H9 (cell line): ENCODE measurements around the gene MRPL9. TPM values are rescaled to one million over a fixed set of nuclear protein-coding genes. Genes with fewer than 3 reads are reported as not detected.

ENCODE experiments used
- DNase-seq: peaks from one replicate; pipeline ENCODE4 v3.0.0-alpha.2; 2017
- H2AFZ ChIP-seq: one replicate; pipeline ENCODE4 v1.6.1; 2013; ENCODE audit warnings: mild to moderate bottlenecking, low read length, control low read depth, moderate library complexity
- H2AK5ac ChIP-seq: 2 replicates; pipeline ENCODE4 v1.6.1; 2013; ENCODE audit warnings: low read length, control low read depth, mixed read lengths; ENCODE audit not compliant: insufficient read length
- H2BK120ac ChIP-seq: one replicate; pipeline ENCODE4 v1.6.1; 2013; ENCODE audit warnings: low read depth, mild to moderate bottlenecking, low read length, control low read depth, inconsistent platforms; ENCODE audit not compliant: poor library complexity, severe bottlenecking
- H2BK12ac ChIP-seq: 2 replicates; pipeline ENCODE4 v1.6.1; 2013; ENCODE audit warnings: low read length, control low read depth, mixed read lengths, low read depth; ENCODE audit not compliant: insufficient read length
- H2BK15ac ChIP-seq: 2 replicates; pipeline ENCODE4 v1.6.1; 2013; ENCODE audit warnings: low read depth, low read length, control low read depth
- H2BK20ac ChIP-seq: one replicate; pipeline ENCODE4 v1.6.1; 2013; ENCODE audit warnings: low read depth, mild to moderate bottlenecking, low read length, control low read depth, inconsistent platforms; ENCODE audit not compliant: poor library complexity, severe bottlenecking
- H2BK5ac ChIP-seq: 2 replicates; pipeline ENCODE4 v1.6.1; 2013; ENCODE audit warnings: low read length, control low read depth, mixed read lengths; ENCODE audit not compliant: insufficient read length
- H3K14ac ChIP-seq: 2 replicates; pipeline ENCODE4 v1.6.1; 2013; ENCODE audit warnings: low read length, control low read depth; ENCODE audit not compliant: insufficient read depth
- H3K18ac ChIP-seq: 2 replicates; pipeline ENCODE4 v1.6.1; 2013; ENCODE audit warnings: low read depth, mild to moderate bottlenecking, mixed read lengths, low read length, control low read depth; ENCODE audit not compliant: insufficient read length
- H3K23ac ChIP-seq: 2 replicates; pipeline ENCODE4 v1.6.1; 2013; ENCODE audit warnings: low read length, control low read depth, mixed read lengths, low read depth; ENCODE audit not compliant: insufficient read length
- H3K23me2 ChIP-seq: 2 replicates; pipeline ENCODE4 v1.6.1; 2013; ENCODE audit warnings: low read depth, mild to moderate bottlenecking, mixed read lengths, low read length, control low read depth; ENCODE audit not compliant: insufficient read length, poor library complexity, severe bottlenecking
- H3K27ac ChIP-seq: 2 replicates; pipeline ENCODE4 v1.5.1; 2013; ENCODE audit warnings: low read length, control low read depth, mixed read lengths, low read depth; ENCODE audit not compliant: insufficient read length
- H3K27me3 ChIP-seq: 2 replicates; pipeline ENCODE4 v1.6.1; 2013; ENCODE audit warnings: low read length, control low read depth, inconsistent platforms; ENCODE audit not compliant: insufficient read depth
- H3K4ac ChIP-seq: 2 replicates; pipeline ENCODE4 v1.6.1; 2013; ENCODE audit warnings: low read depth, mild to moderate bottlenecking, control low read depth, inconsistent platforms, low read length, moderate library complexity
- H3K4me1 ChIP-seq: 2 replicates; pipeline ENCODE4 v1.6.1; 2013; ENCODE audit warnings: low read length, control low read depth, inconsistent platforms; ENCODE audit not compliant: insufficient read depth
- H3K4me2 ChIP-seq: 2 replicates; pipeline ENCODE4 v1.6.1; 2013; ENCODE audit warnings: low read length, control low read depth, mixed read lengths; ENCODE audit not compliant: insufficient read length, insufficient read depth
- H3K56ac ChIP-seq: 2 replicates; pipeline ENCODE4 v1.6.1; 2013; ENCODE audit warnings: low read depth, mild to moderate bottlenecking, mixed read lengths, low read length, control low read depth; ENCODE audit not compliant: insufficient read length
- H3K79me1 ChIP-seq: 2 replicates; pipeline ENCODE4 v1.6.1; 2013; ENCODE audit warnings: low read depth, mild to moderate bottlenecking, moderate library complexity, low read length, control low read depth, inconsistent platforms; ENCODE audit not compliant: insufficient read depth, poor library complexity, severe bottlenecking
- H3K79me2 ChIP-seq: 2 replicates; pipeline ENCODE4 v1.6.1; 2013; ENCODE audit warnings: low read length, control low read depth, inconsistent platforms; ENCODE audit not compliant: insufficient read depth
- H3K9ac ChIP-seq: 2 replicates; pipeline ENCODE4 v1.6.1; 2013; ENCODE audit warnings: low read length, control low read depth, mixed read lengths; ENCODE audit not compliant: insufficient read length; ENCODE audit errors: extremely low read depth
- H3K9me3 ChIP-seq: one replicate; pipeline ENCODE4 v1.6.1; 2013; ENCODE audit warnings: low read depth, low read length, inconsistent platforms; ENCODE audit not compliant: control insufficient read depth
- H3T11ph ChIP-seq: one replicate; pipeline ENCODE4 v1.6.1; 2013; ENCODE audit warnings: mild to moderate bottlenecking, low read length, control low read depth, inconsistent platforms
- H4K20me1 ChIP-seq: one replicate; pipeline ENCODE4 v1.6.1; 2013; ENCODE audit not compliant: control insufficient read depth, insufficient read length, insufficient read depth
- H4K5ac ChIP-seq: 2 replicates; pipeline ENCODE4 v1.6.1; 2013; ENCODE audit warnings: low read depth, mild to moderate bottlenecking, mixed read lengths, low read length, control low read depth; ENCODE audit not compliant: insufficient read length
- H4K8ac ChIP-seq: replicated peaks from 2 replicates; pipeline ENCODE4 v1.6.1; 2013; ENCODE audit warnings: low read length, control low read depth, mixed read lengths, low read depth; ENCODE audit not compliant: insufficient read length
- H4K91ac ChIP-seq: 2 replicates; pipeline ENCODE4 v1.6.1; 2013; ENCODE audit warnings: low read depth, mild to moderate bottlenecking, moderate library complexity, mixed read lengths, low read length, control low read depth; ENCODE audit not compliant: insufficient read length
- H3K27ac Mint-ChIP-seq, 3 experiments: 2 replicates in 2 of 3; 3 replicates in 1 of 3; pipeline ENCODE4 v1.8.0; 2020 to 2021; ENCODE audit warnings: mixed read lengths in 3 of 3, mild to moderate bottlenecking in 1 of 3, moderate library complexity in 1 of 3
- H3K27me3 Mint-ChIP-seq: 2 replicates; pipeline ENCODE4 v1.8.0; 2021; ENCODE audit warnings: low read depth, mild to moderate bottlenecking, moderate library complexity, mixed read lengths
- H3K36me3 Mint-ChIP-seq, 3 experiments: 2 replicates in 2 of 3; 3 replicates in 1 of 3; pipeline ENCODE4 v1.8.0; 2020 to 2021; ENCODE audit warnings: low read depth in 3 of 3, mixed read lengths in 3 of 3; ENCODE audit not compliant: insufficient read depth in 1 of 3
- H3K4me1 Mint-ChIP-seq, 2 experiments: 2 replicates each; pipeline ENCODE4 v1.8.0; 2020; ENCODE audit warnings: mixed read lengths in 2 of 2
- H3K4me3 Mint-ChIP-seq, 2 experiments: 2 replicates in 1 of 2; 3 replicates in 1 of 2; pipeline ENCODE4 v1.8.0; 2020 to 2021; ENCODE audit warnings: mild to moderate bottlenecking in 2 of 2, mixed read lengths in 2 of 2, moderate library complexity in 1 of 2
- H3K9me3 Mint-ChIP-seq, 2 experiments: 2 replicates in 1 of 2; 3 replicates in 1 of 2; pipeline ENCODE4 v1.8.0; 2020; ENCODE audit warnings: mild to moderate bottlenecking in 2 of 2, mixed read lengths in 2 of 2, moderate library complexity in 1 of 2
- WGBS: extraction: QIAGEN DNeasy Blood & Tissue Kit; methylation state at CpG from one replicate; pipeline ENCODE4 v1.1.7; 2013; ENCODE audit warnings: missing lambda C conversion rate, low lambda C conversion rate, mixed read lengths; ENCODE audit not compliant: insufficient read length; ENCODE audit errors: extremely low coverage; 5-methylcytosine and 5-hydroxymethylcytosine counted together
- total RNA-seq: library from RNA; stranded (reverse); gene quantifications from 2 replicates; pipeline ENCODE4 v1.2.1, GENCODE V29; 2021
- TF ChIP-seq, protein P1 (sequence below): fragments of 200-600 bp; sonication (generic); conservative IDR thresholded peaks from 3 replicates; pipeline ENCODE4 v1.8.0; 2021; ENCODE audit warnings: antibody characterized with exemption, mild to moderate bottlenecking

The MRPL9 gene
- total RNA-seq, 1 experiment from 2014 or later: 102 TPM

DNA sequence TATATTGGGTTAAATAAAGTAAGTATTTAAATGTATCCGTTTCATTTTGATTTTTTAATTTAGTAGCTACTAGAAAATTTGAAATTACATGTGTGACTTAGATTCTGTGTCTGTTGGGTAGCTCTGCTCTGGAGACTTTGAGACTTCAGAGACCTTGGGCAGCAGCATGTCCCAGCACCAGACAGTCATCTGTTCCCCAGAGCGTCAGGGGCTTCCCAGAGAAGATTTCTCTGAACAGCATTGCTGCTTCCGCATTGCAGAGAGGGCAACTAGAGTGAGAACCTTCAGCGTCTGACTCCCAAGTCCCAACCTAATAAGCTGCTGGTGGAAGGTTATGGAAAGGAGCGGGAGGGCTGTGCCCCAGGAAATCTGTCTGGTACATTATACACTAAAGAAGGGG, 35.3 kb upstream of the MRPL9 start:
- H3K9me3 ChIP-seq: no peaks in the 10 kb centered on the region
- H3K4ac ChIP-seq: no peak overlapping the region
- WGBS: 100% methylated on average over 1 of the region's 5 CpGs
- DNase-seq: no peak
- no peak overlapping the region for H2AFZ ChIP-seq
- Mint-ChIP-seq H3K4me1 (peaks cover 3 to 16% of the 10 kb centered on the region in 2 experiments; a peak in 3 of 4 replicates), H3K36me3 (peaks cover 0 to 4% (median 0%) of the 10 kb centered on the region in 3 experiments; a peak in 2 of 7 replicates), H3K27me3 (peaks cover 5% of the 10 kb centered on the region), H3K9me3 (no peaks in the 10 kb centered on the region), H3K27ac (peak overlapping the region in 1 of 3 experiments; percentile 62; a peak in 2 of 7 replicates), H3K4me3 (peak overlapping the region in 1 of 2 experiments; percentile 19; a peak in 1 of 5 replicates)
- no peak overlapping the region for H3K9ac ChIP-seq
- no peak overlapping the region for H3K4me2 ChIP-seq
- H2BK12ac ChIP-seq: no peak overlapping the region
- H2BK20ac ChIP-seq: no peak overlapping the region
- no peak overlapping the region for H2AK5ac ChIP-seq
- H2BK5ac ChIP-seq: no peak overlapping the region
- H4K5ac ChIP-seq: no peak overlapping the region
- no peaks in the 10 kb centered on the region for H3K4me1 ChIP-seq
- no peak overlapping the region for H3K56ac ChIP-seq
- H2BK15ac ChIP-seq: no peak overlapping the region
- no peak overlapping the region for H2BK120ac ChIP-seq
- no peaks in the 10 kb centered on the region for H3K27me3 ChIP-seq
- no peaks in the 10 kb centered on the region for H4K20me1 ChIP-seq
- no peak overlapping the region for H4K91ac ChIP-seq
- H3K79me1 ChIP-seq: no peaks in the 10 kb centered on the region
- H3K23me2 ChIP-seq: no peaks in the 10 kb centered on the region
- H4K8ac ChIP-seq: no peak overlapping the region
- TF ChIP-seq, protein P1, sequence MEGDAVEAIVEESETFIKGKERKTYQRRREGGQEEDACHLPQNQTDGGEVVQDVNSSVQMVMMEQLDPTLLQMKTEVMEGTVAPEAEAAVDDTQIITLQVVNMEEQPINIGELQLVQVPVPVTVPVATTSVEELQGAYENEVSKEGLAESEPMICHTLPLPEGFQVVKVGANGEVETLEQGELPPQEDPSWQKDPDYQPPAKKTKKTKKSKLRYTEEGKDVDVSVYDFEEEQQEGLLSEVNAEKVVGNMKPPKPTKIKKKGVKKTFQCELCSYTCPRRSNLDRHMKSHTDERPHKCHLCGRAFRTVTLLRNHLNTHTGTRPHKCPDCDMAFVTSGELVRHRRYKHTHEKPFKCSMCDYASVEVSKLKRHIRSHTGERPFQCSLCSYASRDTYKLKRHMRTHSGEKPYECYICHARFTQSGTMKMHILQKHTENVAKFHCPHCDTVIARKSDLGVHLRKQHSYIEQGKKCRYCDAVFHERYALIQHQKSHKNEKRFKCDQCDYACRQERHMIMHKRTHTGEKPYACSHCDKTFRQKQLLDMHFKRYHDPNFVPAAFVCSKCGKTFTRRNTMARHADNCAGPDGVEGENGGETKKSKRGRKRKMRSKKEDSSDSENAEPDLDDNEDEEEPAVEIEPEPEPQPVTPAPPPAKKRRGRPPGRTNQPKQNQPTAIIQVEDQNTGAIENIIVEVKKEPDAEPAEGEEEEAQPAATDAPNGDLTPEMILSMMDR: no peak
- H3K23ac ChIP-seq: no peak overlapping the region
- H3T11ph ChIP-seq: no peak overlapping the region
- no peaks in the 10 kb centered on the region for H3K79me2 ChIP-seq
- no peak overlapping the region for H3K27ac ChIP-seq
- H3K18ac ChIP-seq: no peak overlapping the region
- H3K14ac ChIP-seq: no peak overlapping the region
